Activated CD4-positive, alpha-beta memory T cell treated with anti-CD3 and anti-CD28 coated beads for 36 hours (primary cell): ENCODE measurements around the gene NDUFS1. TPM values are rescaled to one million over a fixed set of nuclear protein-coding genes. Genes with fewer than 3 reads are reported as not detected.
A peak's percentile ranks its signal among the peaks of the same experiment; 100 is the strongest.
"Not testable (repeated sequence)": the region's sequence is repeated elsewhere in the genome, so short reads cannot be mapped to it uniquely, and the experiment has no call there.

ENCODE experiments used
- CTCF ChIA-PET: fragments of 350-600 bp; sonication (Branson Sonifier 250); formaldehyde crosslinking; loops from one replicate; lab custom pipeline; 2021; ENCODE audit warnings: antibody characterized with exemption, inconsistent platforms; lab: Charles Lee
- POLR2A ChIA-PET: fragments of 350-600 bp; sonication (Branson Sonifier 250); formaldehyde crosslinking; loops from one replicate; lab custom pipeline; 2021; ENCODE audit warnings: antibody characterized with exemption; lab: Charles Lee
- DNase-seq: peaks from one replicate; pipeline ENCODE4 v3.0.0-alpha.2; 2020
- H3K27ac Mint-ChIP-seq: one replicate; pipeline ENCODE4 v1.8.0; 2021; ENCODE audit warnings: mixed read lengths
- H3K27me3 Mint-ChIP-seq: one replicate; pipeline ENCODE4 v1.8.0; 2021; ENCODE audit warnings: mixed read lengths
- H3K36me3 Mint-ChIP-seq: one replicate; pipeline ENCODE4 v1.8.0; 2021; ENCODE audit warnings: mixed read lengths
- H3K4me1 Mint-ChIP-seq: one replicate; pipeline ENCODE4 v1.8.0; 2021; ENCODE audit warnings: low read depth, mixed read lengths
- H3K4me3 Mint-ChIP-seq: one replicate; pipeline ENCODE4 v1.8.0; 2021; ENCODE audit warnings: mild to moderate bottlenecking, mixed read lengths
- H3K9me3 Mint-ChIP-seq: one replicate; pipeline ENCODE4 v1.8.0; 2021; ENCODE audit warnings: mixed read lengths
- intact Hi-C: fragments of 100-400 bp; cut with micrococcal nuclease; formaldehyde crosslinking; loops from one replicate; pipeline ENCODE4 v1.15.1; 2023
- total RNA-seq, 2 experiments: library from RNA; stranded (reverse); gene quantifications; one replicate each; pipeline ENCODE4 v1.2.3, GENCODE V29; 2021

Gene NDUFS1
- 10 to 100 TPM; 79.2 to 80.8 TPM for total RNA-seq

GRCh38 chr2:206159346-206160124 is at the start of gene NDUFS1, which contains the start of gene EEF1B2:
Gene NDUFS1, minus strand, starts transcription at chr2:206159444. Its CDS starts 5,766 bp downstream, at chr2:206153678.
Gene EEF1B2, plus strand, starts transcription at chr2:206159895. Its CDS starts 85 bp downstream, at chr2:206159980.
- intact Hi-C loops: loop anchor here (1.0 to 10.0 kb wide), 7 partner anchors 73 to 1368 kb away; partner anchors contain the start of genes ADAM23, CREB1, FASTKD2 and INO80D
- POLR2A ChIA-PET: interaction anchor here (0.6 to 0.8 kb wide), 2 partner anchors 14 to 146 kb away, joined by 3 read pairs; no protein-coding TSS in a partner anchor
- peaks cover 51% of the 10 kb centered on the region for H3K36me3 Mint-ChIP-seq

GRCh38 chr2:206208900-206209299 is 49.7 kb upstream of the NDUFS1 start:
- peaks cover 2% of the 10 kb centered on the region for H3K4me1 Mint-ChIP-seq
- ChIA-PET POLR2A (no interaction called here), CTCF (no interaction called here)
- H3K36me3 Mint-ChIP-seq: no peaks in the 10 kb centered on the region
- no peak overlapping the region for H3K4me3 Mint-ChIP-seq
- no peaks in the 10 kb centered on the region for H3K9me3 Mint-ChIP-seq
- intact Hi-C loops: no loop called here
- peaks cover 2% of the 10 kb centered on the region for H3K27me3 Mint-ChIP-seq
- no peak for DNase-seq
- H3K27ac Mint-ChIP-seq: no peak overlapping the region

More at GRCh38 chr2:206159346-206160124, at the start of gene NDUFS1, which contains the start of gene EEF1B2:
- Mint-ChIP-seq H3K27ac (peak within 1 kb of the TSS; percentile 97), H3K27me3 (no peaks in the 10 kb centered on the region), H3K4me1 (peaks cover 52% of the 10 kb centered on the region), H3K9me3 (no peaks in the 10 kb centered on the region), H3K4me3 (peak within 1 kb of the TSS; percentile 96)
- CTCF ChIA-PET: no interaction called here
- DNase-seq: peak; percentile 98

- POLR2A ChIA-PET, H3K9me3 Mint-ChIP-seq, DNase-seq, intact Hi-C loops, H3K4me1 Mint-ChIP-seq, H3K27me3 Mint-ChIP-seq, CTCF ChIA-PET, H3K27ac Mint-ChIP-seq, H3K36me3 Mint-ChIP-seq, H3K4me3 Mint-ChIP-seq: not testable (repeated sequence)
Measured at GRCh38 chr2:206207316-206207715, 48.1 kb upstream of the NDUFS1 start.

GRCh38 chr2:206204710-206205109 is 45.5 kb upstream of the NDUFS1 start:
- DNase-seq: no peak
- ChIA-PET CTCF (no interaction called here), POLR2A (no interaction called here)
- Mint-ChIP-seq H3K36me3 (no peaks in the 10 kb centered on the region), H3K4me1 (no peaks in the 10 kb centered on the region), H3K9me3 (no peaks in the 10 kb centered on the region), H3K4me3 (no peak overlapping the region), H3K27ac (no peak overlapping the region), H3K27me3 (peaks cover 8% of the 10 kb centered on the region)
- intact Hi-C loops: no loop called here

- ChIA-PET POLR2A (no interaction called here), CTCF (no interaction called here)
- intact Hi-C loops: no loop called here
- no peaks in the 10 kb centered on the region for H3K4me1 Mint-ChIP-seq
- no peak overlapping the region for H3K27ac Mint-ChIP-seq
- no peak for DNase-seq
- no peaks in the 10 kb centered on the region for H3K36me3 Mint-ChIP-seq
- peaks cover 8% of the 10 kb centered on the region for H3K27me3 Mint-ChIP-seq
- no peak overlapping the region for H3K4me3 Mint-ChIP-seq
- no peaks in the 10 kb centered on the region for H3K9me3 Mint-ChIP-seq
Measured at GRCh38 chr2:206203331-206203730, 44.1 kb upstream of the NDUFS1 start.

GRCh38 chr2:206202446-206202845 is 43.2 kb upstream of the NDUFS1 start:
- Mint-ChIP-seq H3K27ac (no peak overlapping the region), H3K4me3 (no peak overlapping the region), H3K4me1 (no peaks in the 10 kb centered on the region), H3K27me3 (peaks cover 8% of the 10 kb centered on the region), H3K36me3 (no peaks in the 10 kb centered on the region), H3K9me3 (no peaks in the 10 kb centered on the region)
- CTCF ChIA-PET: no interaction called here
- no peak for DNase-seq
- intact Hi-C loops: no loop called here
- POLR2A ChIA-PET: no interaction called here

GRCh38 chr2:206201075-206201848 is 42.0 kb upstream of the NDUFS1 start:
- Mint-ChIP-seq H3K27me3 (peaks cover 16% of the 10 kb centered on the region), H3K36me3 (no peaks in the 10 kb centered on the region), H3K4me3 (no peak overlapping the region), H3K27ac (no peak overlapping the region), H3K9me3 (no peaks in the 10 kb centered on the region), H3K4me1 (no peaks in the 10 kb centered on the region)
- ChIA-PET CTCF (no interaction called here), POLR2A (no interaction called here)
- no peak for DNase-seq
- intact Hi-C loops: no loop called here

GRCh38 chr2:206198677-206199076 is 39.4 kb upstream of the NDUFS1 start:
- H3K27me3 Mint-ChIP-seq: peaks cover 19% of the 10 kb centered on the region
- H3K36me3 Mint-ChIP-seq: no peaks in the 10 kb centered on the region
- ChIA-PET POLR2A (no interaction called here), CTCF (no interaction called here)
- intact Hi-C loops: no loop called here
- no peaks in the 10 kb centered on the region for H3K4me1 Mint-ChIP-seq
- no peak overlapping the region for H3K4me3 Mint-ChIP-seq
- H3K27ac Mint-ChIP-seq: no peak overlapping the region
- H3K9me3 Mint-ChIP-seq: no peaks in the 10 kb centered on the region
- DNase-seq: no peak

- Mint-ChIP-seq H3K4me3 (no peak overlapping the region), H3K9me3 (no peaks in the 10 kb centered on the region), H3K27me3 (peaks cover 11% of the 10 kb centered on the region), H3K36me3 (no peaks in the 10 kb centered on the region), H3K4me1 (no peaks in the 10 kb centered on the region), H3K27ac (no peak overlapping the region)
- POLR2A ChIA-PET: no interaction called here
- CTCF ChIA-PET: no interaction called here
- intact Hi-C loops: no loop called here
- DNase-seq: no peak
Measured at GRCh38 chr2:206193671-206194357, 34.6 kb upstream of the NDUFS1 start.

- no peaks in the 10 kb centered on the region for H3K9me3 Mint-ChIP-seq
- H3K27me3 Mint-ChIP-seq: peaks cover 10% of the 10 kb centered on the region
- no peak overlapping the region for H3K27ac Mint-ChIP-seq
- DNase-seq: no peak
- intact Hi-C loops: no loop called here
- no peaks in the 10 kb centered on the region for H3K4me1 Mint-ChIP-seq
- H3K4me3 Mint-ChIP-seq: no peak overlapping the region
- H3K36me3 Mint-ChIP-seq: no peaks in the 10 kb centered on the region
- ChIA-PET POLR2A (no interaction called here), CTCF (no interaction called here)
Measured at GRCh38 chr2:206192157-206192556, 32.9 kb upstream of the NDUFS1 start.

GRCh38 chr2:206190689-206191088 is 31.4 kb upstream of the NDUFS1 start:
- POLR2A ChIA-PET: no interaction called here
- H3K4me3 Mint-ChIP-seq: no peak overlapping the region
- CTCF ChIA-PET: no interaction called here

GRCh38 chr2:206190111-206190510 is 30.9 kb upstream of the NDUFS1 start:
- Mint-ChIP-seq H3K4me3 (no peak overlapping the region), H3K27ac (no peak overlapping the region), H3K27me3 (peaks cover 4% of the 10 kb centered on the region), H3K9me3 (no peaks in the 10 kb centered on the region), H3K4me1 (no peaks in the 10 kb centered on the region), H3K36me3 (no peaks in the 10 kb centered on the region)
- DNase-seq: no peak
- CTCF ChIA-PET: no interaction called here
- POLR2A ChIA-PET: no interaction called here
- intact Hi-C loops: no loop called here

More at GRCh38 chr2:206190689-206191088, 31.4 kb upstream of the NDUFS1 start:
- Mint-ChIP-seq H3K4me1 (no peaks in the 10 kb centered on the region), H3K36me3 (no peaks in the 10 kb centered on the region), H3K9me3 (no peaks in the 10 kb centered on the region), H3K27me3 (peaks cover 5% of the 10 kb centered on the region), H3K27ac (no peak overlapping the region)
- DNase-seq: no peak
- intact Hi-C loops: no loop called here
